Measurements from ENCODE around the gene HAT1.

HAT1 gene

DNA sequence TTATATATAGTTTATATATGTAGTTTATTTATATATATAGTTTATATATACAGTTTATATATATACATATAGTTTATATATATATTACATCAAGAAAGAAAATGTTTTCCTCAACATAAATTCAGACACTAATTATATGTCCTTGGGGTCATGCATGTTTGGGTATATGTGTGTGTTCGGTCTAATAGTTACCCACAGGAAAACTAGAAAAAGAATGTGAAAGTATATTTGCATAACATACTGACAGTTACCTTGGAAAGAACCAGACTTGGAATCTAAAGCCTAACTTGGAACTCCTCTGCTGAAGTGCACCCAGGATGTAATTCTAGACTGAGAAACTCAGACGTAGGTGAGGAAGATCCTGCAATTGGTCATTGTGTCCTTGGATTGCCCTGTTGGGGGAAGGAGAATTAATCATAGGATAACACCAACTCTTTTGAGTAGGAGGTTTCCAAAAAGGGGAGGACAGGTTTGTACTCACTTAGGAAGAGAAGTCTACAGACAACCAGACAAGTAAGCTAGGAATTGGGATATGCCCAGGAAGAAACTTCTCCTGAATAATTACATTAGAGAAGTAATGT, 19.3 kb upstream of the HAT1 start:
- no peak overlapping the region for H3K27ac ChIP-seq (ENCODE audit: poor library complexity, severe bottlenecking)
- no peak overlapping the region for H3K4me3 ChIP-seq (ENCODE audit: severe bottlenecking)
- ATAC-seq (ENCODE audit: low read depth) (peak; percentile 14; the same call in 1 of the 3 replicates), DNase-seq (ENCODE audit: low spot score) (no peak)
- TF ChIP-seq, protein P1, sequence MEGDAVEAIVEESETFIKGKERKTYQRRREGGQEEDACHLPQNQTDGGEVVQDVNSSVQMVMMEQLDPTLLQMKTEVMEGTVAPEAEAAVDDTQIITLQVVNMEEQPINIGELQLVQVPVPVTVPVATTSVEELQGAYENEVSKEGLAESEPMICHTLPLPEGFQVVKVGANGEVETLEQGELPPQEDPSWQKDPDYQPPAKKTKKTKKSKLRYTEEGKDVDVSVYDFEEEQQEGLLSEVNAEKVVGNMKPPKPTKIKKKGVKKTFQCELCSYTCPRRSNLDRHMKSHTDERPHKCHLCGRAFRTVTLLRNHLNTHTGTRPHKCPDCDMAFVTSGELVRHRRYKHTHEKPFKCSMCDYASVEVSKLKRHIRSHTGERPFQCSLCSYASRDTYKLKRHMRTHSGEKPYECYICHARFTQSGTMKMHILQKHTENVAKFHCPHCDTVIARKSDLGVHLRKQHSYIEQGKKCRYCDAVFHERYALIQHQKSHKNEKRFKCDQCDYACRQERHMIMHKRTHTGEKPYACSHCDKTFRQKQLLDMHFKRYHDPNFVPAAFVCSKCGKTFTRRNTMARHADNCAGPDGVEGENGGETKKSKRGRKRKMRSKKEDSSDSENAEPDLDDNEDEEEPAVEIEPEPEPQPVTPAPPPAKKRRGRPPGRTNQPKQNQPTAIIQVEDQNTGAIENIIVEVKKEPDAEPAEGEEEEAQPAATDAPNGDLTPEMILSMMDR (IDR thresholded peaks at IDR 0.05; ENCODE audit: poor library complexity, severe bottlenecking) = no peak
- H3K4me1 ChIP-seq (ENCODE audit: insufficient read depth, poor library complexity, severe bottlenecking) = no peaks in the 10 kb centered on the region
- no peaks in the 10 kb centered on the region for H3K27me3 ChIP-seq (ENCODE audit: insufficient read depth, poor library complexity, severe bottlenecking)
- no peaks in the 10 kb centered on the region for H3K36me3 ChIP-seq (ENCODE audit: low read depth)
- no peaks in the 10 kb centered on the region for H3K9me3 ChIP-seq (ENCODE audit: severe bottlenecking)

DNA sequence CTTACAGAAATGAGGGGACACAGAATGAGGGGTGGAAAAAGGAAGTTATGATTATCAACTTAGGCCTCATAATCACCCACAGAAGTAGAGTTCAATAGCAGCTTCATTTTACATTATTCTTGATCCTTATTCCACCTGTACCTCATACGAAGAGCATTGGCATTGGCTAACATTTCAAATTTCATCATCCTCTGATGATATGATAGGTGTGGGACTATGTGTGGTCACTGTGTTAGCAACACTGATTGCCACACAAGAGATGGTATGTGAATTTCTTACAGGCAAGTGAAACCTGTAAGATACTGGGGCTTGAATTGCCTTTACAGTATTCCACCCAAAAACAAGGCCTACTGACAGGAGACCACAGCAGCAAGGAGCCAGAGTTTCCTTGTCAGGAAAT, 14.0 kb upstream of the HAT1 start:
- no peak for DNase-seq (ENCODE audit: low spot score)
- Histone ChIP-seq H3K4me1 (ENCODE audit: insufficient read depth, poor library complexity, severe bottlenecking) (no peaks in the 10 kb centered on the region), H3K9me3 (ENCODE audit: severe bottlenecking) (no peaks in the 10 kb centered on the region), H3K4me3 (ENCODE audit: severe bottlenecking) (no peak overlapping the region), H3K27me3 (ENCODE audit: insufficient read depth, poor library complexity, severe bottlenecking) (no peaks in the 10 kb centered on the region), H3K36me3 (ENCODE audit: low read depth) (no peaks in the 10 kb centered on the region), H3K27ac (ENCODE audit: poor library complexity, severe bottlenecking) (no peak overlapping the region)
- ATAC-seq (ENCODE audit: low read depth) = no peak
- TF ChIP-seq, protein P1 (IDR thresholded peaks at IDR 0.05; ENCODE audit: poor library complexity, severe bottlenecking) = no peak

GRCh38 chr2:171909266-171909665, 13.0 kb upstream of the HAT1 start:
- no peaks in the 10 kb centered on the region for H3K36me3 ChIP-seq (ENCODE audit: low read depth)
- H3K27ac ChIP-seq (ENCODE audit: poor library complexity, severe bottlenecking) = no peak overlapping the region
- no peak for ATAC-seq (ENCODE audit: low read depth)

DNA sequence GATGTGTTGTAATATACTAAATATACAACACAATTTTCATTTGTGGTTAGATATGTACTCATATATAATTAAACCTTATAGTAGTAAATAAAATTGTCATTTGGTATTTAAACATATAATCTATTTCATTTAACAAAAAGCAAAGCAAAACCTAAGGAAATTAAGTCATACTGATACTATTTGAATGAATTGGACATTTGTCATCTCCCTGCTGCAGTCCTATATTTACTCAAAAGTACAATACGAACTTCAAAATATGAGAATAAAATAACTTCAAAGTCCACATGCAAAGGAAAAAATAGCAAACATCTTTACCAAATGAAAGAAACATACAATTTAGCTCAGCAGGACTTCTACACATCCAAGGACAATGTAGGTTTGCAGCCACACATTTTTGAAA, 11.8 kb upstream of the HAT1 start:
- Histone ChIP-seq H3K4me1 (ENCODE audit: insufficient read depth, poor library complexity, severe bottlenecking) (no peaks in the 10 kb centered on the region), H3K36me3 (ENCODE audit: low read depth) (no peaks in the 10 kb centered on the region), H3K9me3 (ENCODE audit: severe bottlenecking) (no peaks in the 10 kb centered on the region), H3K4me3 (ENCODE audit: severe bottlenecking) (no peak overlapping the region), H3K27ac (ENCODE audit: poor library complexity, severe bottlenecking) (no peak overlapping the region), H3K27me3 (ENCODE audit: insufficient read depth, poor library complexity, severe bottlenecking) (no peaks in the 10 kb centered on the region)
- DNase-seq (ENCODE audit: low spot score) (no peak), ATAC-seq (ENCODE audit: low read depth) (no peak)
- TF ChIP-seq, protein P1 (IDR thresholded peaks at IDR 0.05; ENCODE audit: poor library complexity, severe bottlenecking) = no peak

More at GRCh38 chr2:171909266-171909665, 13.0 kb upstream of the HAT1 start:
- TF ChIP-seq, protein P1 (IDR thresholded peaks at IDR 0.05; ENCODE audit: poor library complexity, severe bottlenecking) = no peak
- no peaks in the 10 kb centered on the region for H3K9me3 ChIP-seq (ENCODE audit: severe bottlenecking)
- H3K4me3 ChIP-seq (ENCODE audit: severe bottlenecking) = no peak overlapping the region
- no peak for DNase-seq (ENCODE audit: low spot score)
- H3K27me3 ChIP-seq (ENCODE audit: insufficient read depth, poor library complexity, severe bottlenecking) = no peaks in the 10 kb centered on the region
- H3K4me1 ChIP-seq (ENCODE audit: insufficient read depth, poor library complexity, severe bottlenecking) = no peaks in the 10 kb centered on the region

DNA sequence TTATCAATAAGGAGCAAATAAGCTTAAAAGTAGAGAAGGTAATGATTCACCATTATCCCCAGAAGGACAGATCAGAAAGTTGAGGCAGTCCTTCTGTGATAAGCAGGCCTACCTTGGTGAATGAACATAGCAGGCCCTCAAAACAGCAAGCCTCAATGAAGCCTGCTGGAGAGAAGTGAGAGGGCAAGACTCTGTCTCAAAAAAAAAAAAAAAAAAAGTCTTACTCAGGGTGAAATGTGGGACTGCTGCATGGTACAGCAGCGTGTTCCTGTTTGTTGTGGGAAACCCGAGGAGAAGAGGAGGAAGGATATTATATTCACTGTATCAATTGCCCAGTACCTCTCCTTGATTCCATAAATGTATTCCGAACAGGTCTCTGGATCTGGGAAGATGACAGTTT, 8.7 kb upstream of the HAT1 start:
- TF ChIP-seq, protein P1 (IDR thresholded peaks at IDR 0.05; ENCODE audit: poor library complexity, severe bottlenecking) = no peak
- DNase-seq (ENCODE audit: low spot score) = no peak
- no peak overlapping the region for H3K27ac ChIP-seq (ENCODE audit: poor library complexity, severe bottlenecking)
- no peak for ATAC-seq (ENCODE audit: low read depth)
- H3K4me3 ChIP-seq (ENCODE audit: severe bottlenecking) = no peak overlapping the region
- no peaks in the 10 kb centered on the region for H3K9me3 ChIP-seq (ENCODE audit: severe bottlenecking)
- H3K4me1 ChIP-seq (ENCODE audit: insufficient read depth, poor library complexity, severe bottlenecking) = no peaks in the 10 kb centered on the region
- no peaks in the 10 kb centered on the region for H3K27me3 ChIP-seq (ENCODE audit: insufficient read depth, poor library complexity, severe bottlenecking)
- no peaks in the 10 kb centered on the region for H3K36me3 ChIP-seq (ENCODE audit: low read depth)

Measured in RWPE2 (cell line).